Neural cell (in vitro differentiated cells): ENCODE measurements around the gene SMCO2. TPM values are rescaled to one million over a fixed set of nuclear protein-coding genes. Genes with fewer than 3 reads are reported as not detected.

Experiments used
- H2AFZ ChIP-seq: fragments of 200-600, 300-800 bp; sonication (generic), shearing (Covaris generic); 2 replicates; pipeline ENCODE4 v1.6.0; 2014; ENCODE audit warnings: low read depth, mild to moderate bottlenecking, antibody characterized with exemption, low read length, moderate library complexity
- H3F3A ChIP-seq: fragments of 200-600 bp; shearing (Covaris generic); 2 replicates; pipeline ENCODE4 v1.6.1; 2016; ENCODE audit warnings: mild to moderate bottlenecking, moderate library complexity, mixed read lengths, antibody characterized with exemption, low read length; ENCODE audit not compliant: insufficient read depth, poor library complexity, severe bottlenecking
- H3K27ac ChIP-seq: fragments of 200-600, 300-800 bp; sonication (generic), shearing (Covaris generic); 2 replicates; pipeline ENCODE4 v1.5.1; 2014; ENCODE audit warnings: mild to moderate bottlenecking, low read length, moderate library complexity
- H3K27me3 ChIP-seq: fragments of 300-800, 200-600 bp; sonication (generic), shearing (Covaris generic); 2 replicates; pipeline ENCODE4 v1.6.0; 2014; ENCODE audit warnings: mild to moderate bottlenecking, low read depth, low read length, moderate library complexity; ENCODE audit not compliant: insufficient read depth
- H3K36me3 ChIP-seq: fragments of 300-800, 200-600 bp; sonication (generic), shearing (Covaris generic); 2 replicates; pipeline ENCODE4 v1.5.1; 2014; ENCODE audit warnings: mild to moderate bottlenecking, antibody characterized with exemption, low read length, moderate library complexity; ENCODE audit not compliant: insufficient read depth
- H3K4me2 ChIP-seq: fragments of 300-800, 200-600 bp; sonication (generic), shearing (Covaris generic); 2 replicates; pipeline ENCODE4 v1.6.0; 2014; ENCODE audit warnings: mild to moderate bottlenecking, low read length
- H3K4me3 ChIP-seq: fragments of 300-800, 200-600 bp; sonication (generic), shearing (Covaris generic); 2 replicates; pipeline ENCODE4 v1.5.1; 2014; ENCODE audit warnings: mild to moderate bottlenecking, low read length, moderate library complexity
- H3K79me2 ChIP-seq: fragments of 200-600 bp; shearing (Covaris generic); replicated peaks from 2 replicates; pipeline ENCODE4 v1.6.0; 2014; ENCODE audit warnings: mild to moderate bottlenecking, low read length, moderate library complexity; ENCODE audit not compliant: insufficient read depth
- H3K9ac ChIP-seq: fragments of 300-800, 200-600 bp; sonication (generic), shearing (Covaris generic); 2 replicates; pipeline ENCODE4 v1.6.1; 2016; ENCODE audit warnings: mild to moderate bottlenecking, low read length, mixed read lengths
- H3K9me2 ChIP-seq: fragments of 200-600 bp; shearing (Covaris generic); 2 replicates; pipeline ENCODE4 v1.6.1; 2016; ENCODE audit warnings: mild to moderate bottlenecking, low read length, mixed read lengths; ENCODE audit not compliant: insufficient read depth
- H3K9me3 ChIP-seq: fragments of 200-600, 300-800 bp; sonication (generic), shearing (Covaris generic); 2 replicates; pipeline ENCODE4 v1.6.1; 2016; ENCODE audit warnings: mild to moderate bottlenecking, mixed run types, low read length, moderate library complexity, mixed read lengths
- H4K20me1 ChIP-seq: fragments of 200-600 bp; shearing (Covaris generic); 2 replicates; pipeline ENCODE4 v1.6.1; 2016; ENCODE audit warnings: mild to moderate bottlenecking, mixed run types; ENCODE audit not compliant: insufficient read depth
- CTCF ChIP-seq: fragments of 450-650 bp; IDR thresholded peaks from 2 replicates; pipeline ENCODE4 v1.5.1; 2014; ENCODE audit warnings: antibody characterized with exemption, mild to moderate bottlenecking, moderate library complexity; ENCODE audit not compliant: poor library complexity, severe bottlenecking
- EP300 ChIP-seq: fragments of 450-650 bp; conservative IDR thresholded peaks from 2 replicates; pipeline ENCODE4 v1.6.1; 2014; ENCODE audit warnings: antibody characterized with exemption, mild to moderate bottlenecking, moderate library complexity; ENCODE audit not compliant: poor library complexity, severe bottlenecking
- EZH2 ChIP-seq: fragments of 200-600, 300-800 bp; shearing (Covaris generic), sonication (generic); IDR thresholded peaks from 2 replicates; pipeline ENCODE4 v1.6.1; 2014; ENCODE audit warnings: antibody characterized with exemption, low read length, borderline replicate concordance, mild to moderate bottlenecking; ENCODE audit not compliant: insufficient read depth, poor library complexity, severe bottlenecking
- MXI1 ChIP-seq: fragments of 450-650 bp; conservative IDR thresholded peaks from 2 replicates; pipeline ENCODE4 v1.6.1; 2014; ENCODE audit warnings: antibody characterized with exemption, mild to moderate bottlenecking; ENCODE audit not compliant: poor library complexity, severe bottlenecking
- POLR2AphosphoS5 ChIP-seq: IDR thresholded peaks from 2 replicates; pipeline ENCODE4 v1.6.1; 2012
- RAD21 ChIP-seq: fragments of 450-650 bp; conservative IDR thresholded peaks from 2 replicates; pipeline ENCODE4 v1.6.1; 2014; ENCODE audit warnings: antibody characterized with exemption, mild to moderate bottlenecking, moderate library complexity
- REST ChIP-seq: IDR thresholded peaks from 2 replicates; pipeline ENCODE4 v1.6.1; 2012; ENCODE audit warnings: borderline replicate concordance
- SMC3 ChIP-seq: fragments of 450-650 bp; conservative IDR thresholded peaks from 2 replicates; pipeline ENCODE4 v1.6.1; 2014; ENCODE audit warnings: antibody characterized with exemption, mild to moderate bottlenecking, moderate library complexity; ENCODE audit not compliant: poor library complexity
- TAF1 ChIP-seq: IDR thresholded peaks from 2 replicates; pipeline ENCODE4 v1.6.1; 2012; ENCODE audit warnings: low read depth
- polyA plus RNA-seq: library from polyadenylated mRNA; depleted of rRNA; stranded (reverse); fragments of >200 nt; gene quantifications from 2 replicates; pipeline ENCODE4 v1.2.3, GENCODE V29; 2014

The SMCO2 gene
- polyA plus RNA-seq, 1 donor from 2014 or later: not detected

GRCh38 chr12:27521066-27521465, 74.5 kb downstream of the SMCO2 start:
- H3K4me3 ChIP-seq: no peak overlapping the region
- no peak overlapping the region for H2AFZ ChIP-seq
- no peaks in the 10 kb centered on the region for H3K9me2 ChIP-seq
- no peak overlapping the region for H3K4me2 ChIP-seq
- H3K79me2 ChIP-seq: peaks cover 6% of the 10 kb centered on the region
- TF ChIP-seq CTCF (no peak), EP300 (no peak)
- H3K27me3 ChIP-seq: no peaks in the 10 kb centered on the region
- no peak overlapping the region for H3K9ac ChIP-seq
- H3K36me3 ChIP-seq: no peaks in the 10 kb centered on the region
- no peaks in the 10 kb centered on the region for H4K20me1 ChIP-seq
- H3K9me3 ChIP-seq: no peaks in the 10 kb centered on the region
- no peak overlapping the region for H3K27ac ChIP-seq
- no peaks in the 10 kb centered on the region for H3F3A ChIP-seq

GRCh38 chr12:27521981-27522380, 75.4 kb downstream of the SMCO2 start:
- peaks cover 12% of the 10 kb centered on the region for H3K79me2 ChIP-seq
- no peak overlapping the region for H3K9ac ChIP-seq
- H3K9me2 ChIP-seq: no peaks in the 10 kb centered on the region
- H3K4me3 ChIP-seq: no peak overlapping the region
- no peaks in the 10 kb centered on the region for H4K20me1 ChIP-seq
- no peak overlapping the region for H3K27ac ChIP-seq
- no peak overlapping the region for H3K4me2 ChIP-seq
- no peaks in the 10 kb centered on the region for H3K36me3 ChIP-seq
- H2AFZ ChIP-seq: no peak overlapping the region
- no peaks in the 10 kb centered on the region for H3K9me3 ChIP-seq
- H3F3A ChIP-seq: no peaks in the 10 kb centered on the region
- no peak for TF ChIP-seq EP300
- TF ChIP-seq SMC3: no peak
- TF ChIP-seq RAD21: no peak
- no peak for TF ChIP-seq REST
- TF ChIP-seq POLR2AphosphoS5: no peak
- TF ChIP-seq TAF1: no peak
- no peak for TF ChIP-seq EZH2
- TF ChIP-seq MXI1: no peak
- TF ChIP-seq CTCF: no peak
- no peaks in the 10 kb centered on the region for H3K27me3 ChIP-seq
